Thoracic aorta (tissue), 2 donors: ENCODE measurements around the gene CWC27. TPM values are rescaled to one million over a fixed set of nuclear protein-coding genes. Genes with fewer than 3 reads are reported as not detected.

Source experiments
- ATAC-seq: fragments of 150-250 bp; one replicate; pipeline ENCODE4 v1.8.0; 2017; ENCODE audit warnings: low read depth; ENCODE audit not compliant: insufficient number of reproducible peaks, low FRiP score
- DNase-seq: peaks from one replicate; pipeline ENCODE4 v3.0.0-alpha.2; 2020; ENCODE audit warnings: low spot score
- H3K27ac ChIP-seq, 2 donors: fragments of 200-600 bp; sonication (generic); 1 replicate in 1 of 2; 2 replicates in 1 of 2; pipeline ENCODE4 v1.5.1; 2016; ENCODE audit warnings: mild to moderate bottlenecking in 2 of 2, moderate library complexity in 2 of 2
- H3K27me3 ChIP-seq: fragments of 200-600 bp; sonication (generic); replicated peaks from 2 replicates; pipeline ENCODE4 v1.6.0; 2016; ENCODE audit warnings: mild to moderate bottlenecking; ENCODE audit not compliant: insufficient read depth
- H3K36me3 ChIP-seq: fragments of 200-600 bp; sonication (generic); one replicate; pipeline ENCODE4 v1.5.1; 2016
- H3K4me1 ChIP-seq, 2 donors: fragments of 200-600 bp; sonication (generic); 1 replicate in 1 of 2; 2 replicates in 1 of 2; pipeline versions ENCODE4 v1.5.1 to v1.6.0; 2016; ENCODE audit warnings: low read depth in 2 of 2, mild to moderate bottlenecking in 1 of 2; ENCODE audit not compliant: control insufficient read depth in 1 of 2
- H3K4me3 ChIP-seq: fragments of 200-600 bp; sonication (generic); 2 replicates; pipeline ENCODE4 v1.5.1; 2016; ENCODE audit warnings: mild to moderate bottlenecking
- H3K9me3 ChIP-seq: fragments of 200-600 bp; sonication (generic); 2 replicates; pipeline ENCODE4 v1.5.1; 2016
- CTCF ChIP-seq: fragments of 200-600 bp; sonication (generic); IDR thresholded peaks from one replicate; pipeline ENCODE4 v1.5.1; 2019; ENCODE audit warnings: antibody characterized with exemption
- total RNA-seq, 2 donors: library from RNA; depleted of rRNA; stranded (reverse); fragments of >200 nt; gene quantifications; one replicate each; pipeline versions ENCODE4 v1.1.0 to v1.2.3, GENCODE V29; 2016

The CWC27 gene
- total RNA-seq, 2 donors from 2014 or later = 13.4 to 24.8 TPM

GRCh38 chr5:64840958-64841357, 72.2 kb downstream of the CWC27 start:
- ATAC-seq = no peak
- no peak for TF ChIP-seq CTCF

GRCh38 chr5:64853777-64854176, 85.0 kb downstream of the CWC27 start:
- no peak for TF ChIP-seq CTCF
- H3K4me3 ChIP-seq = no peak overlapping the region
- ATAC-seq = no peak

More at GRCh38 chr5:64840958-64841357, 72.2 kb downstream of the CWC27 start:
- H3K27ac ChIP-seq = no peak overlapping the region
- peaks cover 0 to 8% of the 10 kb centered on the region in 2 donors for H3K4me1 ChIP-seq
- no peak for DNase-seq
- peaks cover 10% of the 10 kb centered on the region for H3K9me3 ChIP-seq
- H3K36me3 ChIP-seq = peaks cover 13% of the 10 kb centered on the region
- no peak overlapping the region for H3K4me3 ChIP-seq
- no peaks in the 10 kb centered on the region for H3K27me3 ChIP-seq

GRCh38 chr5:64854855-64855254, 86.1 kb downstream of the CWC27 start:
- DNase-seq (no peak), ATAC-seq (no peak)
- Histone ChIP-seq H3K36me3 (no peaks in the 10 kb centered on the region), H3K4me3 (no peak overlapping the region), H3K27me3 (no peaks in the 10 kb centered on the region), H3K9me3 (no peaks in the 10 kb centered on the region), H3K4me1 (no peaks in the 10 kb centered on the region), H3K27ac (no peak overlapping the region)
- no peak for TF ChIP-seq CTCF

More at GRCh38 chr5:64853777-64854176, 85.0 kb downstream of the CWC27 start:
- DNase-seq = no peak
- Histone ChIP-seq H3K9me3 (no peaks in the 10 kb centered on the region), H3K4me1 (no peaks in the 10 kb centered on the region), H3K27ac (no peak overlapping the region), H3K36me3 (no peaks in the 10 kb centered on the region), H3K27me3 (no peaks in the 10 kb centered on the region)

- TF ChIP-seq CTCF = no peak
- no peak for DNase-seq
- Histone ChIP-seq H3K36me3 (no peaks in the 10 kb centered on the region), H3K4me1 (no peaks in the 10 kb centered on the region), H3K4me3 (no peak overlapping the region), H3K9me3 (no peaks in the 10 kb centered on the region), H3K27ac (no peak overlapping the region), H3K27me3 (no peaks in the 10 kb centered on the region)
- ATAC-seq = no peak
These were observed 91.2 kb downstream of the CWC27 start for GRCh38 chr5:64859881-64860280.

GRCh38 chr5:64861281-64861680, 92.6 kb downstream of the CWC27 start:
- TF ChIP-seq CTCF = no peak
- ATAC-seq (no peak), DNase-seq (no peak)
- Histone ChIP-seq H3K4me3 (no peak overlapping the region), H3K4me1 (no peaks in the 10 kb centered on the region), H3K36me3 (no peaks in the 10 kb centered on the region), H3K9me3 (no peaks in the 10 kb centered on the region), H3K27ac (no peak overlapping the region), H3K27me3 (no peaks in the 10 kb centered on the region)
